ENCODE data around the gene ADGRF4.
"Not testable (repeated sequence)": the region's sequence is repeated elsewhere in the genome, so short reads cannot be mapped to it uniquely, and the experiment has no call there.

The ADGRF4 gene

GRCh38 chr6:47734831-47735481, 36.6 kb downstream of the ADGRF4 start:
- no peak for DNase-seq (ENCODE audit: low spot score)

DNA sequence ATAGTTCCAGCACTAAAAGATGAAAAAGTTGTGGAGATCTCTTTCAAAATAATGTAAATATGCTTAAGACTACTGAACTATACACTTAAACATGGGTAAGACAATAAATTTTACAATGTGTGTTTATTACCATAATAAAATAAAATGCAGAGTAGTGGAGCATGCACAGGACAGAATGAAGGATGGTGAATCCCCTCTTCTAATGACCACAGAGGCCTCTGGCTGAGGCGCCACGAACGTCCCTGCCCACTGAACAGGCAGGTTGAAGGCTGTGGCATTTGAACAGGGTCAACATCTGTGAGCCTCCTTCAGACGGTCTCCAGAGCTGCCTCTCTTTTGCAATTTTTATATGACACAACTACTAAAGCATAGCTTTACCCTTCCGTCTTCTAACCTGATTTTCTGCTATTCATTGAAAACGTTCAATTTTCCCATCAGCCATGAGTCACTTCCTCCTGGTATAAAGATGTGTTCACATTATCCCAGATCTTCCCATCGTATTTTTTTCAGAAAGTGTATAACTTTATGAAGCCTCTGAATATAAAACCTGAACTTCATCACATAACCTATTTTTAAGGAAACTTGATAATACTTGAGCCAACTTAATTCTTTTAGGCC, 37.8 kb downstream of the ADGRF4 start:
- DNase-seq (ENCODE audit: low spot score), result no peak

- DNase-seq (ENCODE audit: low spot score), result no peak
Measured at GRCh38 chr6:47737406-47737805, 39.0 kb downstream of the ADGRF4 start.

- no peak for DNase-seq (ENCODE audit: low spot score)
Measured at GRCh38 chr6:47740714-47741113, 42.3 kb downstream of the ADGRF4 start.

GRCh38 chr6:47741807-47742206, 43.4 kb downstream of the ADGRF4 start:
- no peak for DNase-seq (ENCODE audit: low spot score)

DNA sequence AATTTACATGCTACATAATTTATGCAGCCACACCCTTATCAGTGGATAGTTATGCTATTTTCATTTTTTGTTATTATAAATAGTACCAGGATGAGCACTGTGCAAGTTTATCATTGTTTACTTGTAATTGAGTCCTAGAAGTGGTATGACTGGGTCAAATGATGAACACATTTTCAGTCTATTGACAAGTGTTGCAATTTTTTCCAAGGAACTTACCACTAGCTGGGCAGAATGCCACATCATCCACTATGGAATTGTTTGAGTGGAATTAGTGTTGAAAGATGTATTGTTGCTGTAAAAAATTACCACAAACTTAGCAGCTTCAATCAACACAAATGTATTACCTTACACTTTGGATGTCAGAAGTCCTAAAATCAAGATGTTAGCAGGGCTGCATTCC, 45.4 kb downstream of the ADGRF4 start:
- DNase-seq (ENCODE audit: low spot score), result no peak

- DNase-seq (ENCODE audit: low spot score), result not testable (repeated sequence)
Measured at GRCh38 chr6:47745269-47745668, 46.9 kb downstream of the ADGRF4 start.

GRCh38 chr6:47749757-47750156, 51.4 kb downstream of the ADGRF4 start:
- no peak for DNase-seq (ENCODE audit: low spot score)

DNA sequence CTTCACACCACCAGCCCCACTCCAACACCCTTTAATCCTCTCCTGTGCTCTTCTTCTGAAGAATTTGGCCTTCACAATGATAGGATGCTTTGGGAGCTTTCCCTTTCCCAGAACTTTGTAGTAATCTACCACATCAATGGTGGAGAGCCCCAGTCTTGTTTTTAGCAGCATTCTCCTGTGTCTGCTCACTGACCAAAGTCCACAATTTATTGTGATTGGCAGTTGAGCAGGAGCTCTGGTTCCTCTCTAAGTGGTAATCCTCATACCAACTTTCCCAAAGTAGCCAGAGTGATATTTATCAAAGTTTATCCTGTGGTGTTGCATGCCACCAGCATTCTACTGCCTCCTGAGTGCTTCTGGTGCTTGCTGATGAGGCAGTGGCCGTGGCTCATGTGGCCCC, 54.4 kb downstream of the ADGRF4 start:
- DNase-seq (ENCODE audit: low spot score), result no peak

DNA sequence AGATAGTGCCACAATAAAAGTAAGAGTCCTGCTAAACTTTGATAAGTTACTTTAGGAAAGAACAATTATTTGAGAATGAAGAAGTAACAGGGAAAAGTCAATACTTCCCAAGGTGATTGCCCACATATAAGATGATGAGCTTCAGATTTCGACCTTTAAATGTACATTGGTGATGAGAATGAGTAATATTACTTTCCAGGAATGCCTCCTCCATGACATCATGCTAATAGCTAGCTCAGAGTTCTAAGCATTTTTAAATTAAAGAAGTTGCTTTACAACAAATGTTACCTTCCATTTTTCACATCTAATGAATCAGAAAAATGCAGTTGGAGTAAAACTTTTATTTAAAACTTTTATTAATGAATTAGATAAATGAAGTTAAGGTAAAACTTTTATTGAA, 61.0 kb downstream of the ADGRF4 start:
- no peak for DNase-seq (ENCODE audit: low spot score)

GRCh38 chr6:47762502-47762901, 64.1 kb downstream of the ADGRF4 start:
- no peak for DNase-seq (ENCODE audit: low spot score)

DNA sequence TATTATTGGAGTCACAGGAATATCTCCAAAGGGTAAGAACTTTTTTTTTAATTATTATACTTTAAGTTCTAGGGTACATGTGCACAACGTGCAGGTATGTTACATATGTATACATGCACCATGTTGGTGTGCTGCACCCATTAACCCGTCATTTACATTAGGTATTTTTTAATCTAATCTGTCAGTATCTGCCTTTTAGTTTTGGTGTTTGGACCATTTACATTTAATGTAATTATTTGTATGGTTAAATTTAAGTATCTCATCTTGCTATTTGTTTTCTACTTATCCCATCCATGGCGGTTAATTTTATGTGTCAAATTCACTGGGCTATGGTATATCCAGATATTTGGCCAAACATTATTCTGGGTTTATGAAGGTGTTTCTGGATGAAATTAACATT, 68.1 kb downstream of the ADGRF4 start:
- DNase-seq (ENCODE audit: low spot score), result no peak

DNA sequence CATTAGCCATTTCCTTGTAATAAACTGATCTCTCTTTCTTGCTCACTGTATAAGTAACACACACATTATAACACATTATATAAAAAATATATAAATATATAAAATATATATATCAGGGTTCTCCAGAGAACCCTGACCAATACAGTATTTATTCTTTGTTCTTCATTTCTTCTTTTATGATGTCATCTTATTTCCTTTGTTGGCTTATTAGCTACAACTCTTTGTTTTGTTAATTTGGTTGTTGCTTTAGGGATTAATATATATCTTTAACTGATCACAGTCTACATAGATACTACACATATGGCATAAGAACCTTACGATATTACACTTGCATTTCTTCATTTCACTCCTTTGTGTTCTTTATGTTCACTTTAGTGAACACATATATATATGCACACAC, 68.7 kb downstream of the ADGRF4 start:
- DNase-seq (ENCODE audit: low spot score), result no peak

DNA sequence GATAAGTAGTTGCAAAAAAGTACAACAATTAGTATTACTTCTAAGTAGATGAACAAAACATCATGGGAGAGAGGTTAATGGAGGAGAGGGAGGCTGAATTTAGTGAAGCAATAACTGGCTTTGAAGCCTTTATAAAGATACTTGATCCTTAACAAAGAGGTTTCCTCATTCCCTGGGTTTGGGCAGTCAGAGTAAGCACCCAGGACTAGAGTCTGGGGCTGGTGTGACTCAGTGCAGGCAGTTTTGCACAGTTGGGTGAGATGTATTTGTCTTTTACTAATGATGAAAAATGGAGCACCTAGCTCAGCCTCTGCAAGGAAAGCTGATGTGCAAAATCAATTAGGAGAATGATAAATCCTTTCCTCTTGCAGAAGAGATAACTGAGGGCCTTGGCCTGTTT, 71.6 kb downstream of the ADGRF4 start:
- DNase-seq (ENCODE audit: low spot score), result no peak
